Fibroblast of mammary gland (primary cell): ENCODE results near the gene ADRA2B.

ENCODE experiments used
- DNase-seq: peaks from one replicate; pipeline ENCODE4 v3.0.0-alpha.2; 2010; ENCODE audit warnings: low read depth
- H3K4me3 ChIP-seq: 2 replicates; pipeline ENCODE4 v1.5.1; 2011; ENCODE audit warnings: low read depth, mild to moderate bottlenecking, low read length, moderate library complexity; ENCODE audit not compliant: control insufficient read depth
- CTCF ChIP-seq: conservative IDR thresholded peaks from 2 replicates; pipeline ENCODE4 v1.5.1; 2011; ENCODE audit warnings: low read depth, low read length, inconsistent platforms; ENCODE audit not compliant: control insufficient read depth, insufficient read depth

ADRA2B gene

GRCh38 chr2:96120091-96120720 lies 3.8 kb upstream of the ADRA2B start:
- DNase-seq = no peak
- TF ChIP-seq CTCF = no peak
- H3K4me3 ChIP-seq = no peak overlapping the region

GRCh38 chr2:96119389-96119751 lies 3.0 kb upstream of the ADRA2B start:
- DNase-seq = no peak
- TF ChIP-seq CTCF = no peak

GRCh38 chr2:96118698-96119388 lies 2.5 kb upstream of the ADRA2B start:
- no peak for DNase-seq
- TF ChIP-seq CTCF = no peak
- H3K4me3 ChIP-seq = no peak overlapping the region

More at GRCh38 chr2:96119389-96119751, 3.0 kb upstream of the ADRA2B start:
- H3K4me3 ChIP-seq = no peak overlapping the region

- no peak for TF ChIP-seq CTCF
- no peak overlapping the region for H3K4me3 ChIP-seq
- no peak for DNase-seq
Observed at GRCh38 chr2:96117701-96118588, 1.6 kb upstream of the ADRA2B start.

- TF ChIP-seq CTCF = peak; percentile 11
- H3K4me3 ChIP-seq = no peak overlapping the region
- DNase-seq = peak; percentile 12
Observed at GRCh38 chr2:96116879-96117533, 635 bp upstream of the ADRA2B start.
